Psoas muscle (tissue), 8 donors: Measurements from ENCODE around the gene GOLGA6L9. TPM values are rescaled to one million over a fixed set of nuclear protein-coding genes. Genes with fewer than 3 reads are reported as not detected.
"Not testable (repeated sequence)": the region's sequence is repeated elsewhere in the genome, so short reads cannot be mapped to it uniquely, and the experiment has no call there.

Source experiments
- ATAC-seq, 4 donors: fragments of 200-7000 bp; cut with Tn5 transposase; one replicate each; pipeline ENCODE4 v1.9.1; 2020; ENCODE audit warnings: moderate library complexity in 3 of 4, mild to moderate bottlenecking in 2 of 4
- DNase-seq, 2 donors: peaks; one replicate each; pipeline ENCODE4 v3.0.0-alpha.2; 2020
- H3K27ac ChIP-seq: fragments of 200-600 bp; one replicate; pipeline ENCODE4 v1.8.0; 2022
- H3K27me3 ChIP-seq, 3 donors: fragments of 200-600 bp in 1 of 3; one replicate each; pipeline versions ENCODE4 v1.6.1 to v1.8.0; 2013 to 2022; ENCODE audit warnings: low read length in 2 of 3, mild to moderate bottlenecking in 2 of 3, moderate library complexity in 1 of 3; ENCODE audit not compliant: insufficient read depth in 3 of 3
- H3K36me3 ChIP-seq, 2 donors: fragments of 200-600 bp in 1 of 2; one replicate each; pipeline versions ENCODE4 v1.6.1 to v1.8.0; 2013 to 2022; ENCODE audit warnings: low read depth in 1 of 2, mild to moderate bottlenecking in 1 of 2, moderate library complexity in 1 of 2; ENCODE audit not compliant: insufficient read depth in 1 of 2
- H3K4me1 ChIP-seq: fragments of 200-600 bp; one replicate; pipeline ENCODE4 v1.8.0; 2022
- H3K4me3 ChIP-seq: fragments of 200-600 bp; one replicate; pipeline ENCODE4 v1.8.0; 2022; ENCODE audit warnings: mild to moderate bottlenecking
- H3K9me3 ChIP-seq: fragments of 200-600 bp; one replicate; pipeline ENCODE4 v1.8.0; 2022
- WGBS, 3 donors: extraction: QIAGEN DNeasy Blood & Tissue Kit; methylation state at CpG; one replicate each; pipeline versions ENCODE4 v1.1.6 to v1.1.7; 2013; 5-methylcytosine and 5-hydroxymethylcytosine counted together
- intact Hi-C, 2 donors: fragments of 100-400 bp; cut with DNase I; formaldehyde crosslinking; loops; one replicate each; pipeline versions ENCODE4 v1.11.0 to v1.14.2; 2022
- polyA plus RNA-seq, 3 donors: library from polyadenylated mRNA; stranded (reverse); fragments of 200-250 nt; gene quantifications; one replicate each; pipeline ENCODE4 v1.2.3, GENCODE V29; 2013
- total RNA-seq, 4 donors: library from RNA; stranded (reverse); fragmentation: NEBNext Ultra II Directional in 2 of 4; extraction: Animal tissue kit (Norgen Biotek cat#: 25700) in 2 of 4; gene quantifications; one replicate each; pipeline versions ENCODE4 v1.2.1 to v1.2.4, GENCODE V29; 2021 to 2023
- TF ChIP-seq, protein P1 (sequence below): fragments of 200-600 bp; IDR thresholded peaks from one replicate; pipeline ENCODE4 v1.8.0; 2022; ENCODE audit warnings: antibody characterized with exemption
- donor health status: healthy with polysubstance abuse.
- donor health status: DM: no; HTN: no; CAD: no; lungs with moderate emphysema.
- donor health status: Bipolar disorder and iron deficiency.
- donor health status: healthy.
- donor health status: DM: yes; HTN: yes; CAD: no.
- donor health status: DM: no; HTN: no; CAD: no.
- donor health status: DM: no; HTN: no; CAD: no.
- donor health status: DM: yes; HTN: yes; CAD: no.

Gene GOLGA6L9
- total and polyA plus RNA-seq, 7 donors: 0.87 to 3.5 (median 1.1) TPM

- DNase-seq (no peak), ATAC-seq (no peak)
- H3K9me3 ChIP-seq: peaks cover 5% of the 10 kb centered on the region
- WGBS, 3 donors: 91 to 93% (median 91%) methylated on average over 3 of the region's 3 CpGs
- intact Hi-C loops: no loop called here
- H3K36me3 ChIP-seq: no peaks in the 10 kb centered on the region
- H3K4me3 ChIP-seq: no peak overlapping the region
- H3K27ac ChIP-seq: no peak overlapping the region
- H3K27me3 ChIP-seq: no peaks in the 10 kb centered on the region
- H3K4me1 ChIP-seq: no peaks in the 10 kb centered on the region
- TF ChIP-seq, protein P1, sequence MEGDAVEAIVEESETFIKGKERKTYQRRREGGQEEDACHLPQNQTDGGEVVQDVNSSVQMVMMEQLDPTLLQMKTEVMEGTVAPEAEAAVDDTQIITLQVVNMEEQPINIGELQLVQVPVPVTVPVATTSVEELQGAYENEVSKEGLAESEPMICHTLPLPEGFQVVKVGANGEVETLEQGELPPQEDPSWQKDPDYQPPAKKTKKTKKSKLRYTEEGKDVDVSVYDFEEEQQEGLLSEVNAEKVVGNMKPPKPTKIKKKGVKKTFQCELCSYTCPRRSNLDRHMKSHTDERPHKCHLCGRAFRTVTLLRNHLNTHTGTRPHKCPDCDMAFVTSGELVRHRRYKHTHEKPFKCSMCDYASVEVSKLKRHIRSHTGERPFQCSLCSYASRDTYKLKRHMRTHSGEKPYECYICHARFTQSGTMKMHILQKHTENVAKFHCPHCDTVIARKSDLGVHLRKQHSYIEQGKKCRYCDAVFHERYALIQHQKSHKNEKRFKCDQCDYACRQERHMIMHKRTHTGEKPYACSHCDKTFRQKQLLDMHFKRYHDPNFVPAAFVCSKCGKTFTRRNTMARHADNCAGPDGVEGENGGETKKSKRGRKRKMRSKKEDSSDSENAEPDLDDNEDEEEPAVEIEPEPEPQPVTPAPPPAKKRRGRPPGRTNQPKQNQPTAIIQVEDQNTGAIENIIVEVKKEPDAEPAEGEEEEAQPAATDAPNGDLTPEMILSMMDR: no peak
These were observed 31.8 kb upstream of the GOLGA6L9 start for GRCh38 chr15:82397817-82398216.

DNA sequence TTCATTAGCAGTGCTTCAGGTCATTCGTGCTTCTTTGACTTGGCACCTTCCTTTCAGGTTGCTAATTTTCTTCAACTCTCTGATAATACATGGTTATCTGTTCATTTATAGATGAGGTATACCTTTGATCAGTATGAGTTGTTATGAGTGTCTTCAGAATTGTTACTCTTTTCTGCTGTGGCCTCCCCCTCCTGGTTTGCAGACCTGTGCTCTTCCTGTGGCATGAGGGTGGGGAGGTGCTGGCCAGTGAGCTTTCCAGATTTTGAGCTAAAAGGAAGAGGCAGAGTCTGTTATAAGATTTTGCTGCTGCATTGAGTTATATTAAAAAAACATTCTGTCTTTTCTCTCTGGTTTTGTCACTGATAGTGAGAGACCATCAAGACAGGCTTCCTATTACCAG is 30.8 kb upstream of the GOLGA6L9 start:
- Histone ChIP-seq H3K36me3 (no peaks in the 10 kb centered on the region), H3K9me3 (peaks cover 5% of the 10 kb centered on the region), H3K27me3 (no peaks in the 10 kb centered on the region), H3K27ac (no peak overlapping the region), H3K4me1 (no peaks in the 10 kb centered on the region), H3K4me3 (no peak overlapping the region)
- TF ChIP-seq, protein P1: no peak
- intact Hi-C loops: no loop called here
- WGBS, 3 donors: no CpG with 5 or more reads among the region's 1 CpG
- ATAC-seq: no peak
- DNase-seq: no peak

DNA sequence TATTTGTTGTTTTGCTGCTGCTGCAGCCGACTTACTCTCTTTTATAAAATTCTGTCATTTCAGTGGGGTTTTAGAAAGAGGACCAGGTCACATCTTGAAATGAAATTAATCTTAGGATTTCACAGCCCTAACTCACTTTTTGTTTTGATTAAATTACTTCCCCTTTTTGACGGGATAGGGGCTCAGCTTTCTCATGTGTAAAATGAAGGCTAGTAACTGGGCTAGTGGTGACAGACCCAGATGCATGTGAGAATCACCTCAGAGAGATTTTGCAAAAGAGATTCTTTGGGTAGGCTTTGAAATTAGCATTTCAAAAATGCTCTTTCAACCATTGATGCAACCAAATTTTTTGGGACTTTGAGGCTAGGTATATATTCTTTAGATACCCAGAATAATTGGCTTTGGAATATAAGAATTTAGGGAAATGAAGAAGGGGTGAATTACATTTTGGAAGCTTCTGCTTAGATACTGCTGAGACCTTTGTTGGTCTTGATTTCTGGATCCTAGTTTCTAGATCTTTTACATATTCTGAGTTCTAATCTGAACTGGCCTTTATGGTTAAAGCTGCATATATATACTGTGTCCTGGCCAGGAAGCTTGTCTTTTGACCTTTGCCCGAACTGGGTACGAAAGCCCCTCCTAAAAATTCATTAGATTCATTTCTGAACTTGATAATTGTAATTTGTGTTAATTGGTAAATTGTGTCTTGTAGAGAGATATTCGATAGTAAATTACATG is 30.1 kb upstream of the GOLGA6L9 start:
- H3K36me3 ChIP-seq, ATAC-seq, H3K27me3 ChIP-seq, H3K27ac ChIP-seq, DNase-seq, H3K9me3 ChIP-seq, H3K4me3 ChIP-seq, H3K4me1 ChIP-seq, intact Hi-C loops: not testable (repeated sequence)
- WGBS, 3 donors: 77 to 86% (median 86%) methylated on average over 5 of the region's 5 CpGs

- H3K27me3 ChIP-seq, DNase-seq, intact Hi-C loops, H3K4me1 ChIP-seq, ATAC-seq, H3K9me3 ChIP-seq, H3K36me3 ChIP-seq, H3K4me3 ChIP-seq, H3K27ac ChIP-seq: not testable (repeated sequence)
- WGBS, 3 donors: 89 to 93% (median 93%) methylated on average over 6 of the region's 6 CpGs
These were observed 27.7 kb upstream of the GOLGA6L9 start for GRCh38 chr15:82401918-82402317.

- H3K36me3 ChIP-seq, H3K9me3 ChIP-seq, H3K27me3 ChIP-seq, intact Hi-C loops, ATAC-seq, H3K4me1 ChIP-seq, DNase-seq, H3K27ac ChIP-seq, H3K4me3 ChIP-seq: not testable (repeated sequence)
- WGBS, 3 donors: 96 to 100% (median 98%) methylated on average over 1 of the region's 1 CpG
These were observed 27.3 kb upstream of the GOLGA6L9 start for GRCh38 chr15:82402341-82402740.

GRCh38 chr15:82406211-82406610 is 23.4 kb upstream of the GOLGA6L9 start:
- H3K9me3 ChIP-seq, H3K36me3 ChIP-seq, DNase-seq, H3K4me3 ChIP-seq, intact Hi-C loops, H3K4me1 ChIP-seq, ATAC-seq, H3K27ac ChIP-seq, H3K27me3 ChIP-seq: not testable (repeated sequence)
- WGBS, 3 donors: 76 to 82% (median 80%) methylated on average over 2 of the region's 2 CpGs

DNA sequence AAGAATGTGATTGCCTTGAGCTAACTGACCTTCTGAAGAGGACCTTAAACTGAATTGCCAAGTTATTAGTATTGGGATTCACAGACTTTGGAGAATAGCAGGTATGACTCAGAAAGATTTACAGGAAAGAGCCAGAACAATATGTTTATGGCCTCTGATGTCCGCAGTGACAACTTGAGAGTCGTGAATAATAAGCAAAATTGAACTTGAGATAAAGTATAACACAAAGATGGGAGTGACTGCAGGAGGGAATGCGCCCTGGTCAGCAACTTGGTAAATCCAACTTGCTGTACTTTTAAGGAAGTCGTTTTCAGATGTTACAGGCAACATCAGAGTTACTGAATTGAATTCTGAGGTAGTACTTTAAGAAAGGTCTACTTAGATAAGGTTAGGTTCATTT is 19.3 kb upstream of the GOLGA6L9 start:
- intact Hi-C loops, H3K27me3 ChIP-seq, H3K36me3 ChIP-seq, ATAC-seq, H3K4me3 ChIP-seq, H3K9me3 ChIP-seq, H3K27ac ChIP-seq, H3K4me1 ChIP-seq, DNase-seq: not testable (repeated sequence)
- WGBS, 3 donors: 87 to 92% (median 88%) methylated on average over 4 of the region's 4 CpGs

DNA sequence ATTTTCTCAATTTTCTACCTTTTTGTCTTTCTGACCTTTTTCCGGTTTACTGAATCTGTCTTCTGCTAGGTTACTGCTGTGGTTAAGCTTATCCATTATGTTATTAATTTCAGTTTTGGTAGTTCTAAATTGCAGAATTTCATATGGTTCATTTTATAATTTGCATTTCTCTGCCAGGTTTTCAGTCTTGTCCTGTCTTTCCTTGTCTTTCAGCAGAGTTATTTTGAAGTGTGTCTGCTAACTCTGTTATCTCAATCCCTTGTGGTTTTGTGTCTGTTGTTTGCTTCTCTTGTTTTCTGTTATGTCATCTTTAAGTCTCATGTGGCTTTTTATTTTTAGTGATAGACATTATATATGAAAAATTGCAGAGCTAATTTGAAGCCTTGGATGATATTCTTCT is 18.0 kb upstream of the GOLGA6L9 start:
- H3K4me3 ChIP-seq, H3K4me1 ChIP-seq, DNase-seq, ATAC-seq, H3K9me3 ChIP-seq, H3K27me3 ChIP-seq, intact Hi-C loops, H3K27ac ChIP-seq, H3K36me3 ChIP-seq: not testable (repeated sequence)
- WGBS, 3 donors: 94 to 97% (median 94%) methylated on average over 1 of the region's 1 CpG

DNA sequence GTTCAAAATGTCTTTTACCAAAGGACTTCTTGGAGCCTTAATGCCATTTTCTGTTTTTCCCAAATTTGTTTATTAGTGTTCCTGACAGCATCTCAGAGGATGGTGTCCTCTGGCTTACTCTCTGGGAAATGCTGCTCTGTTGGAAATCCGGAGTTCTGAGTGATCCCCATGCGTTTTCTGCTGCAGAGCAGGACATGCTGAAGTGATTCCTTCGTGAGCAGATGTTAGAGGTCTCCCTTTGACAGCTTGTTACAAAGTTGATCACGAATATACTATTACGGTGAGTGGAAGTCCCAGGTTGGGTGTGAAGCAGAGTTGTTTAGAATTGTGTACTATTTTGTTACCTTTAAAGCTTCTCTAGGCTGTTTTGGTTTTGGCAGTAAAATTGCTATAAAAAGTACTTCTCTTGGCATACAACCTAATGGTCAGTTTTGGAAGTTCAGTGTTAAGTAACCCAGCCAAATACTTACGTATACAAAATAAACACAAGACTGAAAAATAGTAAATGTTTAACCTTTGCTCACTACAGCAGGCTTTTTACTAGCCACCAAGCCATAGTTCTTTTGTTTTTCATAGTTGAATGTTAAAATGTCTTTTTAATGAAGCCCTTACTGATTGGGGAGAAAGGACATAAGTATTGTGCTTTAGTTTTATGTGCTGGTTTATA is 15.0 kb upstream of the GOLGA6L9 start:
- WGBS, 3 donors: 81 to 85% (median 81%) methylated on average over 6 of the region's 6 CpGs
- intact Hi-C loops, DNase-seq, H3K27ac ChIP-seq, ATAC-seq, H3K4me3 ChIP-seq, H3K9me3 ChIP-seq, H3K27me3 ChIP-seq, H3K4me1 ChIP-seq: not testable (repeated sequence)
- peaks cover 0 to 12% of the 10 kb centered on the region in 2 donors for H3K36me3 ChIP-seq
